Measurements from ENCODE around the gene MELK.

DNA sequence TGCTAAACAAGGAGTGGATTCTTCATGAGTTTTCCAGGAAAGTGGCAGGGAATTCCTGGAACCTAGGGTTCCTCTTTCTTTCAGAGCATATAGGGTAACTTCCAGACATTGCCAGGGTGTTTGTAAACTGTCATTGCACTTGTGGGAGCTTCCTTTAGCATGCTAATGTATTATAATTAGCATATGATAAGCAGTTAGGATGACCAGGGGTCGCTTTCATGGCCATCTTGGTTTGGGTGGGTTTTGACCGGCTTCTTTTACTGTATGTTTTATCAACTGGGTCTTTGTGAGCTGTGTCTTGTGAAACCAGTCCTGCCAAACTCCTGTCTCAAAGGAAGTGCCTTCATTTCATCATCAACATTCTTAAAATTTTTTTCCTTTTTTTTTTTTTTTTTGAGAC, 11.9 kb upstream of the MELK start:
- TF ChIP-seq POLR2A (IDR thresholded peaks at IDR 0.05) = no peak
- TF ChIP-seq, protein P1, sequence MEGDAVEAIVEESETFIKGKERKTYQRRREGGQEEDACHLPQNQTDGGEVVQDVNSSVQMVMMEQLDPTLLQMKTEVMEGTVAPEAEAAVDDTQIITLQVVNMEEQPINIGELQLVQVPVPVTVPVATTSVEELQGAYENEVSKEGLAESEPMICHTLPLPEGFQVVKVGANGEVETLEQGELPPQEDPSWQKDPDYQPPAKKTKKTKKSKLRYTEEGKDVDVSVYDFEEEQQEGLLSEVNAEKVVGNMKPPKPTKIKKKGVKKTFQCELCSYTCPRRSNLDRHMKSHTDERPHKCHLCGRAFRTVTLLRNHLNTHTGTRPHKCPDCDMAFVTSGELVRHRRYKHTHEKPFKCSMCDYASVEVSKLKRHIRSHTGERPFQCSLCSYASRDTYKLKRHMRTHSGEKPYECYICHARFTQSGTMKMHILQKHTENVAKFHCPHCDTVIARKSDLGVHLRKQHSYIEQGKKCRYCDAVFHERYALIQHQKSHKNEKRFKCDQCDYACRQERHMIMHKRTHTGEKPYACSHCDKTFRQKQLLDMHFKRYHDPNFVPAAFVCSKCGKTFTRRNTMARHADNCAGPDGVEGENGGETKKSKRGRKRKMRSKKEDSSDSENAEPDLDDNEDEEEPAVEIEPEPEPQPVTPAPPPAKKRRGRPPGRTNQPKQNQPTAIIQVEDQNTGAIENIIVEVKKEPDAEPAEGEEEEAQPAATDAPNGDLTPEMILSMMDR (IDR thresholded peaks at IDR 0.05) = no peak
